22Rv1 (cell line): Measurements from ENCODE around the gene MARCHF4.

Experiments used
- ZFX ChIP-seq: fragments of 450-650 bp; IDR thresholded peaks from 2 replicates; pipeline ENCODE4 v1.6.1; 2017; ENCODE audit warnings: antibody characterized with exemption, borderline replicate concordance
- TF ChIP-seq, protein P1 (sequence below): fragments of 450-650 bp; IDR thresholded peaks from 2 replicates; pipeline ENCODE4 v1.5.1; 2017; ENCODE audit warnings: mild to moderate bottlenecking

GRCh38 chr2:216371721-216372702 lies at the start of gene MARCHF4:
- TF ChIP-seq, protein P1, sequence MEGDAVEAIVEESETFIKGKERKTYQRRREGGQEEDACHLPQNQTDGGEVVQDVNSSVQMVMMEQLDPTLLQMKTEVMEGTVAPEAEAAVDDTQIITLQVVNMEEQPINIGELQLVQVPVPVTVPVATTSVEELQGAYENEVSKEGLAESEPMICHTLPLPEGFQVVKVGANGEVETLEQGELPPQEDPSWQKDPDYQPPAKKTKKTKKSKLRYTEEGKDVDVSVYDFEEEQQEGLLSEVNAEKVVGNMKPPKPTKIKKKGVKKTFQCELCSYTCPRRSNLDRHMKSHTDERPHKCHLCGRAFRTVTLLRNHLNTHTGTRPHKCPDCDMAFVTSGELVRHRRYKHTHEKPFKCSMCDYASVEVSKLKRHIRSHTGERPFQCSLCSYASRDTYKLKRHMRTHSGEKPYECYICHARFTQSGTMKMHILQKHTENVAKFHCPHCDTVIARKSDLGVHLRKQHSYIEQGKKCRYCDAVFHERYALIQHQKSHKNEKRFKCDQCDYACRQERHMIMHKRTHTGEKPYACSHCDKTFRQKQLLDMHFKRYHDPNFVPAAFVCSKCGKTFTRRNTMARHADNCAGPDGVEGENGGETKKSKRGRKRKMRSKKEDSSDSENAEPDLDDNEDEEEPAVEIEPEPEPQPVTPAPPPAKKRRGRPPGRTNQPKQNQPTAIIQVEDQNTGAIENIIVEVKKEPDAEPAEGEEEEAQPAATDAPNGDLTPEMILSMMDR = no peak
- TF ChIP-seq ZFX = no peak
